ENCODE results near the gene MAP6.
A peak's percentile ranks its signal among the peaks of the same experiment; 100 is the strongest.

The MAP6 gene

DNA sequence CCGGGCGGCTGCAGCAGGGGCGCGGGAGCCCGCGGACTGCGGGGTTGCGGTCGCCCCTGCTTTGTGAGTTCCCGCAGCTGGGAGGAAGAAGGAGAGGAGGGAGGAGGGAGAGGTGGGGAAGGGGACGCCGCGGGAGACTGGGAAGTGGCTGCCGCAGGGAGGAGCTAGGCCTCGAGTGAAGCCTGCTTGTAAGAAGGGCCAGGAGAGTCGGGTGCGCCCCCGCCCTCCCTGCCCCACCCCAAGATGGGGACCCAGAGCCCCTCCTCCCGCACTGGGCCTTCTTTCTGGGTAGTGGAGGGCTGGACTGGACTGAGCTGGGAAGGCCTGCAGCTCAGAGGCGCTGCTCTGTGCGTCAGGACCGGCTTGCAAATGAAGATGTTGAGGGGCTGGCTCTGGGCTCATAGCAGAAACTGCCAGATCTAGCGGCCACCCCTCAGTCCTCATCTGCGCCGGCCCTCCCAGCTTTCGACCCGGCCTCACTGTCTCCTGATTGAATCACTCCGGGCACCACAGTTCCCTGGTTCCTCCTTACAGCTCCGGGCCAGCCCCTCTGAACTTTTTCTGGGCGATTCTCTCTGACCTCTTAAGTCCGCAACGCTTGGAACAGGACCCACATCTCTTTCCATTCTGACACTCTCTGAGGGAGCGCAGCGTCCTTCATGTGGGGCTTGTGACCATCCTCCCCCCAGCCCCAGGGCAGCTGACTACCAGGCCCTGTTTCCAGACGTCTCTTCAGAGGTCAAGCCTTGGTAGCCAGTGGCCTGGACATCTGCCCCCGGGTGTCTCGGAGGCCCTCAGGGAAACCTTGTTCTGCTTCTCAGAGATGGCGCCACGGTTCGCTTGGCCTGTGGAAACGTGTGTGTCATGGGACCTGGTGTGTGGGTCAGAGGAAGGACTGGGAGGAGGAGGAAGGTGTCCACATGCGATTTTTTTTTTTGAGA, 84.8 kb downstream of the MAP6 start:
- Histone ChIP-seq H3K27me3 (ENCODE audit: low read length) (no peaks in the 10 kb centered on the region), H3K4me2 (ENCODE audit: low read depth, low read length, poor library complexity, severe bottlenecking) (peak overlapping the region; percentile 31), H3K9me3 (ENCODE audit: insufficient read depth, low read length) (no peaks in the 10 kb centered on the region), H3K36me3 (ENCODE audit: low read length) (no peaks in the 10 kb centered on the region), H3F3A (ENCODE audit: insufficient read depth) (no peaks in the 10 kb centered on the region), H3K27ac (ENCODE audit: low read depth, low read length) (no peak overlapping the region), H3K4me3 (ENCODE audit: insufficient read depth, low read length, poor library complexity, severe bottlenecking) (no peak overlapping the region), H4K20me1 (ENCODE audit: low read depth, low read length) (no peaks in the 10 kb centered on the region), H3K79me2 (ENCODE audit: insufficient read depth, low read length) (no peaks in the 10 kb centered on the region), H2AFZ (ENCODE audit: low read depth, low read length, severe bottlenecking) (no peak overlapping the region), H3K9me2 (replicated peaks; ENCODE audit: insufficient read depth, low read length) (no peaks in the 10 kb centered on the region), H3K9ac (ENCODE audit: low read length) (no peak overlapping the region)
- TF ChIP-seq, protein P1, sequence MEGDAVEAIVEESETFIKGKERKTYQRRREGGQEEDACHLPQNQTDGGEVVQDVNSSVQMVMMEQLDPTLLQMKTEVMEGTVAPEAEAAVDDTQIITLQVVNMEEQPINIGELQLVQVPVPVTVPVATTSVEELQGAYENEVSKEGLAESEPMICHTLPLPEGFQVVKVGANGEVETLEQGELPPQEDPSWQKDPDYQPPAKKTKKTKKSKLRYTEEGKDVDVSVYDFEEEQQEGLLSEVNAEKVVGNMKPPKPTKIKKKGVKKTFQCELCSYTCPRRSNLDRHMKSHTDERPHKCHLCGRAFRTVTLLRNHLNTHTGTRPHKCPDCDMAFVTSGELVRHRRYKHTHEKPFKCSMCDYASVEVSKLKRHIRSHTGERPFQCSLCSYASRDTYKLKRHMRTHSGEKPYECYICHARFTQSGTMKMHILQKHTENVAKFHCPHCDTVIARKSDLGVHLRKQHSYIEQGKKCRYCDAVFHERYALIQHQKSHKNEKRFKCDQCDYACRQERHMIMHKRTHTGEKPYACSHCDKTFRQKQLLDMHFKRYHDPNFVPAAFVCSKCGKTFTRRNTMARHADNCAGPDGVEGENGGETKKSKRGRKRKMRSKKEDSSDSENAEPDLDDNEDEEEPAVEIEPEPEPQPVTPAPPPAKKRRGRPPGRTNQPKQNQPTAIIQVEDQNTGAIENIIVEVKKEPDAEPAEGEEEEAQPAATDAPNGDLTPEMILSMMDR (IDR thresholded peaks at IDR 0.05; ENCODE audit: insufficient read depth, low read length, poor library complexity, severe bottlenecking), result no peak
- no peak for TF ChIP-seq EZH2phosphoT487 (conservative IDR thresholded peaks at IDR 0.05; ENCODE audit: low read length)

DNA sequence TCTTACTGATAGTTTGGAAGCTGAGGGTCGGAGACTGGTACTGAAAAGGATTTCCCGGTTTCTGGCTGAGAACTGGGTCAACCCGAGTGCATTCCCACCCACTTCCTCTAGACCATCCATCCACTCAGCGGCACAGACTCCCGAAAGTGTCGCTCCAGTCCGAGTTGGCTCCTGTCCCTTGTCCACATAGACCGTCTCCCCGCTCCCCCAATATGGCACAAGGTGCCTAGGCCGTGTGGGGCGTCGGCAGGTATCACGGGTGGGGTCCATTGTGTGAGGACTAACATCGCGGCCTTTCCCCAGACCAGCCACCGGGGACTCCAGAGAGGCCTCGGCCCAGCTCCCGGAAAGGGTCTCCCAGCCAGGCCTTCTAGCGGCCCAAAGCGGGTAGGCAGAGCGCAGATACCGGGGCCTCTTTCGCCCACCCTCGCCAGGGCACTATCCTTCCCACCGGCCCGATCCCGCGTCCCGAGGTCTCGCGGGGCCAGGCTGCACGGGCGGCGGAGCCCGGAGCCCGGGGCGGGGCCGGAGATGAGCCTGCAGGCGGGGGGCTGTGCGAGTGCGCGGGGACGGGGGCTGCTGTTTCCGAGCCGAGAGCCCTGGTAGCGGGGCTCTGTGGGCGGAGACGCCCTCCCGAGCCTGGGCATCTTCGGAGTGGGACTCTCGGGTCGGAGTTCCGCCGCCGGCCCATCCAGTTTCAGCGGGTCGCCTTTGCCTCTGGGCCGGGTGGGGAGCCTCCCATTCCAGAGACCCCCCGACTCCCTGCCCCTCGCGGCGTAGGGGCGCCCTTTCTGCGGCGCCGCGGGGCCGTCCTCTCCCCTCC, 85.7 kb downstream of the MAP6 start:
- H3K4me3 ChIP-seq (ENCODE audit: insufficient read depth, low read length, poor library complexity, severe bottlenecking), result no peak overlapping the region
- no peaks in the 10 kb centered on the region for H3K36me3 ChIP-seq (ENCODE audit: low read length)
- H3K9me3 ChIP-seq (ENCODE audit: insufficient read depth, low read length), result no peaks in the 10 kb centered on the region
- H3F3A ChIP-seq (ENCODE audit: insufficient read depth), result no peaks in the 10 kb centered on the region
- peak overlapping the region; percentile 31 for H3K4me2 ChIP-seq (ENCODE audit: low read depth, low read length, poor library complexity, severe bottlenecking)
- no peak overlapping the region for H3K27ac ChIP-seq (ENCODE audit: low read depth, low read length)
- peak overlapping the region; percentile 14 for H2AFZ ChIP-seq (ENCODE audit: low read depth, low read length, severe bottlenecking)
- no peaks in the 10 kb centered on the region for H4K20me1 ChIP-seq (ENCODE audit: low read depth, low read length)
- no peaks in the 10 kb centered on the region for H3K27me3 ChIP-seq (ENCODE audit: low read length)
- H3K9ac ChIP-seq (ENCODE audit: low read length), result no peak overlapping the region
- TF ChIP-seq, protein P1 (IDR thresholded peaks at IDR 0.05; ENCODE audit: insufficient read depth, low read length, poor library complexity, severe bottlenecking), result no peak
- no peak for TF ChIP-seq EZH2phosphoT487 (conservative IDR thresholded peaks at IDR 0.05; ENCODE audit: low read length)
- no peaks in the 10 kb centered on the region for H3K79me2 ChIP-seq (ENCODE audit: insufficient read depth, low read length)
- H3K9me2 ChIP-seq (replicated peaks; ENCODE audit: insufficient read depth, low read length), result no peaks in the 10 kb centered on the region

DNA sequence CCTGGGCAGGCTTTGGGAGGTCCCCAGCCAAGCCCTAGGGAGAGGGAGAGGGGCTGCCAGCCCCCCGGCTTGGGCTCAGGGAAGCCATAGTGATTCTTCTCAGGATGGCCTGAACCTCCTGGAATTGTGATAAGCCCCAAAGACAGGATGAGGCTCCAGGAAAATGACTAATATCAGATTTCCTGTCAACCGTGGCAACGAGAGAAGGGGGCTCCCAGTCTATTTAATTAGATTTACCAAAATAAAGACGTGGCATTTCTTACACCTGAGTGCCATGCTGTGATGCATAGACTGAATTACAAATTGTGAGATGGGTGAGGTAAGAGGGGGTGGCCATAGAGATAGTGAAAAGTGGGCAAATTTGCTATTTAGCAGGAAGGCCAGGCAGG, 86.3 kb downstream of the MAP6 start:
- H3K36me3 ChIP-seq (ENCODE audit: low read length), result no peaks in the 10 kb centered on the region
- no peaks in the 10 kb centered on the region for H3K9me2 ChIP-seq (replicated peaks; ENCODE audit: insufficient read depth, low read length)
- H4K20me1 ChIP-seq (ENCODE audit: low read depth, low read length), result no peaks in the 10 kb centered on the region
- H2AFZ ChIP-seq (ENCODE audit: low read depth, low read length, severe bottlenecking), result no peak overlapping the region
- no peaks in the 10 kb centered on the region for H3K9me3 ChIP-seq (ENCODE audit: insufficient read depth, low read length)
- no peak overlapping the region for H3K9ac ChIP-seq (ENCODE audit: low read length)
- no peak overlapping the region for H3K4me2 ChIP-seq (ENCODE audit: low read depth, low read length, poor library complexity, severe bottlenecking)
- no peaks in the 10 kb centered on the region for H3K79me2 ChIP-seq (ENCODE audit: insufficient read depth, low read length)
- H3K27ac ChIP-seq (ENCODE audit: low read depth, low read length), result no peak overlapping the region
- no peaks in the 10 kb centered on the region for H3K27me3 ChIP-seq (ENCODE audit: low read length)
- no peaks in the 10 kb centered on the region for H3F3A ChIP-seq (ENCODE audit: insufficient read depth)
- no peak for TF ChIP-seq EZH2phosphoT487 (conservative IDR thresholded peaks at IDR 0.05; ENCODE audit: low read length)
- TF ChIP-seq, protein P1 (IDR thresholded peaks at IDR 0.05; ENCODE audit: insufficient read depth, low read length, poor library complexity, severe bottlenecking), result no peak
- no peak overlapping the region for H3K4me3 ChIP-seq (ENCODE audit: insufficient read depth, low read length, poor library complexity, severe bottlenecking)

Measured in SU-DHL-6 (cell line).